IPS-20b (cell line): Measurements from ENCODE around the gene MDGA2.
"Not testable (repeated sequence)": the region's sequence is repeated elsewhere in the genome, so short reads cannot be mapped to it uniquely, and the experiment has no call there.

Experiments used
- H3K27ac ChIP-seq: one replicate; pipeline ENCODE4 v1.5.1; 2013; ENCODE audit warnings: low read length
- H3K27me3 ChIP-seq: 2 replicates; pipeline ENCODE4 v1.6.1; 2013; ENCODE audit warnings: mild to moderate bottlenecking, low read length, inconsistent platforms; ENCODE audit not compliant: insufficient read depth
- H3K36me3 ChIP-seq: 2 replicates; pipeline ENCODE4 v1.6.1; 2013; ENCODE audit warnings: low read depth, mild to moderate bottlenecking, inconsistent platforms, low read length, moderate library complexity; ENCODE audit not compliant: insufficient read depth
- H3K4me1 ChIP-seq: 2 replicates; pipeline ENCODE4 v1.6.1; 2013; ENCODE audit warnings: mild to moderate bottlenecking, control low read depth, inconsistent platforms, low read length, moderate library complexity; ENCODE audit not compliant: insufficient read depth
- H3K4me3 ChIP-seq: 2 replicates; pipeline ENCODE4 v1.5.1; 2013; ENCODE audit warnings: mild to moderate bottlenecking, low read length, inconsistent platforms
- H3K9ac ChIP-seq: 2 replicates; pipeline ENCODE4 v1.6.1; 2013; ENCODE audit warnings: low read depth, mild to moderate bottlenecking, inconsistent platforms, low read length, moderate library complexity
- H3K9me3 ChIP-seq: 2 replicates; pipeline ENCODE4 v1.6.1; 2013; ENCODE audit warnings: mild to moderate bottlenecking, low read depth, low read length, inconsistent platforms; ENCODE audit not compliant: insufficient read depth

The MDGA2 gene

DNA sequence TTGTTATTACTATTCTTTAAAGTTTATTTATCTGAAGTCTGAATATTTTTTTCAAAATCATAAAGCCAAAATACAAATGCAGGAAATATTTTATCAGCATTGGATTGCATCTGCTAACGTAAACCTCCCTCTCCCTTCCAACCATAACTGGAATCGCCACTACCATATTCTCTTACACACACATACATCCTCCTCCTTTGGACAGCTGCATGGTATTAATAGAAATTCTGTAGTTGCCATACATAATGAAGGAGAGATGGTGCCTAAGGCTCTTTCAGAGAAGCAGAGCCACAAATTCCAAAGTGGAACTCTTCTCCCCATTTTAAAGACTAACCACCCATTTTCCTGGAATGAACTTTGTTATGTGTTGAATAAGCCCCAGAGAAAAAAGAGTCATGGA, 352.7 kb downstream of the MDGA2 start:
- no peaks in the 10 kb centered on the region for H3K9me3 ChIP-seq
- H3K4me3 ChIP-seq, result no peak overlapping the region

DNA sequence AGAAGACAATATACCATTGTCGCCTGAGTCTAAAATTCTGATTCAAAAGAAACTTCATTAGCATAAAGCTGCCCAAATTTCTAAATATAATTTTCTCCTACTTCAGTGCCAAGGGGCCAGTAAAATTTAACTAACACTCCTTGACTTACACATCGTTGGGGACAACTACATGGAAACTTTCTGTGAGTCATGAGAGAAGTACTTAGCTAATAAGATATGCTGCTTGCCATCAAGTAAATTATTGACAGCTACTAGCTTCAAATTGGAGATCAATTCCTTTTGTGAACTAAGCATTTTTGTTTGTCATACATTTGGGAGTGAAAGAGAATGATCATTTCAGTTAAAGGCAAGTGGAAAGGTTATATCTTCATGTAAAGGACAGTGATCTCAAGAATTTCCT, 373.3 kb downstream of the MDGA2 start:
- Histone ChIP-seq H3K4me1 (no peaks in the 10 kb centered on the region), H3K36me3 (no peaks in the 10 kb centered on the region), H3K27me3 (no peaks in the 10 kb centered on the region), H3K9ac (no peak overlapping the region), H3K4me3 (no peak overlapping the region), H3K27ac (no peak overlapping the region), H3K9me3 (no peaks in the 10 kb centered on the region)

More for the DNA sequence above, 352.7 kb downstream of the MDGA2 start:
- no peaks in the 10 kb centered on the region for H3K27me3 ChIP-seq
- H3K36me3 ChIP-seq, result no peaks in the 10 kb centered on the region
- no peak overlapping the region for H3K9ac ChIP-seq
- H3K4me1 ChIP-seq, result no peaks in the 10 kb centered on the region
- no peak overlapping the region for H3K27ac ChIP-seq

DNA sequence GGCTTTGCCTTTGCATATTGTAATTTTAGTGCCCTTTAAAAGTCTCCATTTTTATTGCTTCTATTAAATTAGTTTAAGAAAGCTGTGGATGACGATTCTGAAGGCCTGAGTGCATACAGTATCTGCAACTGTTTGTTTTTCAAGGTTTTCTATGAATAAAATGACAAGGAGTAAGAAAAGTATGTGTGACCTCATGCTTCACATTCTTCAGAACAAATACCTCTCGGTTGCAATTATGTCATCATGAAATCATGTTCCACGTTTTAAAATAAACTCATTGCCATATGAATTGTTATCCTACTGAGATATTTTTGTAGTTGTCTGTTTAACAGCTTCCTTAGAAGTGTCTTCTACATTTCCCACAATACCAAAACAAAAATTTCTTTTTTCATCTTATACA, 374.6 kb downstream of the MDGA2 start:
- H3K36me3 ChIP-seq, result no peaks in the 10 kb centered on the region
- H3K9ac ChIP-seq, result no peak overlapping the region
- no peaks in the 10 kb centered on the region for H3K4me1 ChIP-seq
- H3K4me3 ChIP-seq, result no peak overlapping the region
- H3K27ac ChIP-seq, result no peak overlapping the region
- no peaks in the 10 kb centered on the region for H3K27me3 ChIP-seq
- no peaks in the 10 kb centered on the region for H3K9me3 ChIP-seq

DNA sequence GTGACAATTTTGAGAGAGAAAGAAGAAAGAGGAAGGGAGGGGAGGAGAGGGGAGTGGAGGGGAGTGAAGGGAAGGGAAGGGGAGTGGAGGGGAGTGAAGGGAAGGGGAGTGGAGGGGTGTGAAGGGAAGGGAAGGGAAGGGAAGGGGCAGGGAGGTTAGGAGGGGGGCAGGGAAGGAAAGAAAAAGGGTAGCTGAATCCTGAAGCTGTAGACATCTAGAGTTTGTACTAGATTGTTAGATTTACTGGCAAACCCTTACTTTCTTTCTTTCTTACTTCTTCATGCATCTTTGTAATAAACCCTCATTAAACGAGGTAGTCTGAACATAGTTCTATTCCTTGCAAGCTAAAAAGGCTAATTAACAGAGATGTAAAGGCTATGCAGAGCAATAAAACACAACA, 378.0 kb downstream of the MDGA2 start:
- Histone ChIP-seq H3K27ac (no peak overlapping the region), H3K9me3 (no peaks in the 10 kb centered on the region), H3K4me3 (no peak overlapping the region), H3K9ac (no peak overlapping the region), H3K4me1 (no peaks in the 10 kb centered on the region), H3K27me3 (no peaks in the 10 kb centered on the region), H3K36me3 (no peaks in the 10 kb centered on the region)

DNA sequence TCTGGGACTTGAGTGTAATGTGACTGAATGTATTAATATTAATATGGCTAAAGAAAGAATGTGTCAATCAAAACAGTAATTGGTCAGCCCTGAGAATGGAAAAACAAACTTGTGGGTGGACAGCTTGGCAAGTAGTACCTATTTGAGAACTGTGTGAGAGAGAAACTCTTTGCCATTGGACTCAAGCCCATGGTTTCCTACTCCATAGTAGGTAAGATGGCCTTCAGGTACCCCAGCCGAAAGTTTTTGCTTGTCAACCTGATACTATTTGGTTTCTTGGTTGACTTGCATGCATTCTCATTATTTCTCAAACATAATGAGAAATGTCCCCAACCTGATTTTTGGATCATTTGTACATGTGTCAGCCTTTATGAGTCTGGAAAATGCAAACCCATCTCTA, 391.1 kb downstream of the MDGA2 start:
- Histone ChIP-seq H3K9me3 (no peaks in the 10 kb centered on the region), H3K9ac (no peak overlapping the region), H3K36me3 (no peaks in the 10 kb centered on the region)

DNA sequence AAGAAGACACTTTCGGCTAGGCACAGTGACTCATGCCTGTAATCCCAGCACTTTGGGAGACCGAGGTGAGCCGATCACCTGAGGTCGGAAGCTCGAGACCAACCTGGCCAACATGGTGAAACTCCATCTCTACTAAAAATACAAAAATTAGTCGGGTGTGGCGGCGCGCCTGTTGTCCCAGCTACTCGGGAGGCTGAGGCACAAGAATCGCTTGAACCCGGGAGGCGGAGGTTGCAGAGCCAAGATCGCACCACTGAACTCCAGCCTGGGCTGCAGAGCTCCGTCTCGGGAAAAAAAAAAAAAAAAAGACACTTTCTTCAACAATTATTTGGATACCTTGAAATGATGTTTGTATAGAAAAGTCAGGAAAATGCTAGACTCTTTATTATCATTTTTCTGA, 393.6 kb downstream of the MDGA2 start:
- H3K27me3 ChIP-seq, H3K27ac ChIP-seq, H3K9ac ChIP-seq, H3K4me1 ChIP-seq, H3K4me3 ChIP-seq, H3K36me3 ChIP-seq, H3K9me3 ChIP-seq: not testable (repeated sequence)

More for the DNA sequence above, 391.1 kb downstream of the MDGA2 start:
- Histone ChIP-seq H3K27me3 (no peaks in the 10 kb centered on the region), H3K4me1 (no peaks in the 10 kb centered on the region), H3K4me3 (no peak overlapping the region), H3K27ac (no peak overlapping the region)

DNA sequence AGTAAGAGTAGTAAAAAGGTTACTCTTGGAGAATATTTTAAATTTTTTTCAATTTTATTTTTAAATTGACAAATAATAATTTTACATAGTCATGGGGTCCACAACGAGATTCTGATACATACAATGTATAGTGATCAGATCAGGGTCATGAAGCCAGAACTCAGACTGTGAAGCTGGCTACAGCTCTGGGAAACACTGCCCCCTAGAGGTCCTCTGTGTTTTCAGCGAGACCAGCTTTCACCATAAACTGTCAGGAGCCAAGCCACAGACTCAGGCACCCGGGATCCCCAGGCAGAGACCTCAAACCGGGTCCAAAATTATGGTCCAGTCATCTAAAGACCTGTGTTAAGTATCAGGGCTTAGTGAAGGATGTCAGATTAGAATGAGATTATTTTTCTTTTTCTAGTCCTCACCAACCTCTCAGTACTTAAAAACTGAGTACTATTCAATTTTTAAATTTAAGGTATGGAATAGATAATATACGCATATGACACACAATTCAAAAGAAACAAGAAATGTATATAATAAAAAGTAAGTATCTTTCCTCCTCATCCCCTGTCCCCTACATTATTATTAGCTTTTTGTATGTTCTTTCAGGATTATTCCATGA, 397.1 kb downstream of the MDGA2 start:
- no peaks in the 10 kb centered on the region for H3K27me3 ChIP-seq
- H3K9ac ChIP-seq, result no peak overlapping the region
- H3K9me3 ChIP-seq, result no peaks in the 10 kb centered on the region
- no peaks in the 10 kb centered on the region for H3K36me3 ChIP-seq
- no peak overlapping the region for H3K27ac ChIP-seq
- no peaks in the 10 kb centered on the region for H3K4me1 ChIP-seq
- H3K4me3 ChIP-seq, result no peak overlapping the region

DNA sequence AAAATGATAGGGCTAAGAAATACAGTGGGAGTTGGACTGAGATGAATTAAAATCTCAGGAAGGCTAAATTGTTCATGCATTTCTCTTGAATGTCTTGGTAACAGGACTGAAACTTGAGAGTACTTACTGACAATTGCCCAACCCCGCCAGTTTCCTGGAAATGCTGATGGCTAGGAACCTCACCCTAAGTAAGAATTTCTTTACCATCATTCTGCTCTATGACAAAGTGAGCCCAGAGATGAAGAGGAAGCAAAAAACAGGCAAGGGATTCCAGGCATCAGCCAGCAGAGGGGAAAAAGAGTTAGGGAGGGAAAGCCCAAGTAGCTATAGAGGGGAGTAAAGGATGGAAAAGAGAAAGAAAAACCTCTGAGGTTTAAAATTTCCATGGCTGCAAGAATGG, 397.7 kb downstream of the MDGA2 start:
- Histone ChIP-seq H3K36me3 (no peaks in the 10 kb centered on the region), H3K9me3 (no peaks in the 10 kb centered on the region), H3K4me3 (no peak overlapping the region), H3K27ac (no peak overlapping the region), H3K9ac (no peak overlapping the region), H3K27me3 (no peaks in the 10 kb centered on the region), H3K4me1 (no peaks in the 10 kb centered on the region)

DNA sequence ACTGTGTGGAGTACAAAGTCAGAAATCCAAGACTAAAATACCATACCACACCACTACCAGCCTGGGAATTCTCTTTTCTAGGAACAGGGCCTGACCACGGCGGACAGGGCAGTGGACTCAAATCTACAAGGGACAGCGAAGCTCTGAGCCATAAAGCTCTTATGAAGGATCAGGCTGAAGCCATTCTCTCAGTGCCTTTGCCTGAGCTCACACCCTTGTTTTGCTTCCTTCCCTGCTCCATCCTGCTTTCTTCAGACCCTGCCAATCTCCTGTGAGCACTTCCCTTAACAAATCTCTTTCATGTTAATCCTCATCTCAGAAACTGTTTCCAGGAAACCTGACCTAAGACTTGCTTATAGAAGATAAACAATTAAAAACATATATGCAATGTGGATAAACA, 398.5 kb downstream of the MDGA2 start:
- Histone ChIP-seq H3K4me3 (no peak overlapping the region), H3K4me1 (no peaks in the 10 kb centered on the region), H3K9me3 (no peaks in the 10 kb centered on the region), H3K36me3 (no peaks in the 10 kb centered on the region), H3K9ac (no peak overlapping the region), H3K27ac (no peak overlapping the region), H3K27me3 (no peaks in the 10 kb centered on the region)

DNA sequence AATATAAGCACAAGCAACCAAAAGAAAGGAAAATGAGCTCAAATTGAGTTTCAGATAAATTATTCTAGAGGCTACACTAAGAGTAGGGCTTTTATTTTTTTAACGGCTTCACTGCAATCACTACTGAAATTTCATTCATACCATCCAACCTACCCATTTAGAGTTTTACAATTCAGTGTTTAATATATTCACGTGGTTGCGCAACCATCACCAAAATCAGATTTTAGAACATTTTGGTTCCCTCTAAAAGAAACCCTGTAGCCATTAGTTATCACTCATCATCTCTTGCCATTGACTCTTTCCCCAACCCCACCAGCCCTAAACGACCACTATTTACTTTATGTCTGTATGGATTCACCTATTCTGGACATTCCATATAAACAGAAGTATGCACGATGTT, 401.5 kb downstream of the MDGA2 start:
- no peak overlapping the region for H3K9ac ChIP-seq
- no peaks in the 10 kb centered on the region for H3K9me3 ChIP-seq
- no peak overlapping the region for H3K27ac ChIP-seq
- no peak overlapping the region for H3K4me3 ChIP-seq
- no peaks in the 10 kb centered on the region for H3K4me1 ChIP-seq
- H3K36me3 ChIP-seq, result no peaks in the 10 kb centered on the region
- H3K27me3 ChIP-seq, result no peaks in the 10 kb centered on the region

DNA sequence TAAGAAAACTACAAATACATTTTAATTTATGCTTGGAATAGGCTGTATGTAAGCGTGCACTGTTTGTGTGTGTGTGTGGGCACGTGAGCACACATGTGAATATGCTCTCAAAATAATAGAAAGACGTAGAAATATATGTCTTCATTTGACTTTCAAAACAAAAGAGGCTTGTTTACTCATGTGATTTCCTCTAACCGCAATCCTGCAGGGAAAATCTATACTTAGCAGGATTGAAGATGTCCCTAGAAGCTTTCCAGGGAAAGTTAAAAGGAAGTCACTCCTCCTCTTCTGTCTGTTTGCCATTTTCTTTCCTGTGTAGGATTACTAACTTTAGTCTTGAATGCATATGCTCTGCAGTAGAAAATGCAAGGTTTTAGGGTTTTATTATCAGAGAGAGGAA, 404.7 kb downstream of the MDGA2 start:
- no peaks in the 10 kb centered on the region for H3K27me3 ChIP-seq
- H3K9me3 ChIP-seq, result no peaks in the 10 kb centered on the region
- H3K9ac ChIP-seq, result no peak overlapping the region
- H3K27ac ChIP-seq, result no peak overlapping the region
- no peaks in the 10 kb centered on the region for H3K4me1 ChIP-seq
- no peaks in the 10 kb centered on the region for H3K36me3 ChIP-seq
- no peak overlapping the region for H3K4me3 ChIP-seq

DNA sequence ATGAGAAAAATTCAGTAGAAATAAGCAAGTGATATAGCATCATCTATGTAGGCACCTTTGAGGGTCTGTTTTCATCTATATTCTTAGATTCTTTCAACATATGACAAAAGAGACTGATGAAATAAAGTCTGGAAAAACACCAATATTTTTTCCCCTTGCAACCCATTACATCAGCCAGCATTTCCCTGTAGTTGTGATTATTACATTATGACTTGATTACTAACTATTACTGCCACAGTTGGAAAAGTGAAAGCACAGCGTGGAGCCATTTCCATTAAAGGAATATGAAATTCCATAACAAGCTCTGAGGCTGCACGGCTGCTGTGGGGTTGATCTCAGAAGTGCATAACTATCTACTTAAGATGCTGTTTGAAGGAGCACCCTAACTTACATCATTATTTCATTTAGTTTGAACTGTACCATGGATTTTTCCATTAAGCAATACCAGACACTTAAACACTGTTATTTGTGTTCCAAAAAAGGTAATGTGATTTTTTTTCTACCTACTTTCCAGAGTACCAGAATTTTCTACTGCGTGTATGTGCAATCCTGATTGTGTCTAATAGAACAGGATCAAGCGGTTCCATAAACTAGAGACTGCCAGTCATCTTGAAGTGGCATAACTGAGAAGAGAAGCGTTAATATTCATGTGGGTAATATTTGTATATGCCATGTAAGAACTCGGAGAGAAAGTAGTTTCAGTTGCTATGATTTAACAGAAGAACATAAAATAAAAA, 405.5 kb downstream of the MDGA2 start:
- H3K27ac ChIP-seq, result no peak overlapping the region

More for the DNA sequence above, 405.5 kb downstream of the MDGA2 start:
- Histone ChIP-seq H3K4me1 (no peaks in the 10 kb centered on the region), H3K36me3 (no peaks in the 10 kb centered on the region), H3K9ac (no peak overlapping the region), H3K4me3 (no peak overlapping the region), H3K9me3 (no peaks in the 10 kb centered on the region), H3K27me3 (no peaks in the 10 kb centered on the region)
